ENCODE data around the gene DTX1. TPM values are rescaled to one million over a fixed set of nuclear protein-coding genes. Genes with fewer than 3 reads are reported as not detected.

Gene DTX1
- total and polyA plus RNA-seq, 2 of the 8 experiments (the other 6 are each of a cell fraction or from before 2014, with no cell fraction given): 4.7 to 6.9 TPM

DNA sequence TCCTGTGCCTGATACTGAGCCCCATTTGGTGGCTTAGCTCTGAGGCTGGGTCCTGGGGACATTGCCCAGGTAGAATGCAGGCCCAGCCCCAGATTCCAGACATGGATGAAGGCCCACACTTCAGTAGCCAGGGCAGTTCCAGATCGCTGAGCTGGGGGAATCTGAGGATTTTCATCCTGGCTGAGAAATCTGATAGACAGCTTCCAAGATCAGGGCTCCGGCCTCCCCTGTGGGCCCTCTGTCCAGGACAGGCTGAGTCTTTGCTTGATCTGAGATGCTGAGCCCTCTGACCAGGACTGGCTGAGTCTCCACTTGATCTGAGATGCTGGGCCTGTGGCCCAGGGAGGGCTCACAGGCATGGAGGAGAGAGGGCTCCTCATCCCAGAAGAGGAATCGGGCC, 82.3 kb downstream of the DTX1 start (continued):
- no peak for TF ChIP-seq SIN3A (conservative IDR thresholded peaks at IDR 0.05 in 1 of 2, IDR thresholded peaks at IDR 0.05 in 1 of 2; ENCODE audit: low read depth in 1 of 2, low read length in 2 of 2)
